AG08396 (cell line): ENCODE data around the gene SPATA31D3.
"Not testable (repeated sequence)": the region's sequence is repeated elsewhere in the genome, so short reads cannot be mapped to it uniquely, and the experiment has no call there.

ENCODE experiments used
- DNase-seq: peaks from one replicate; pipeline ENCODE4 v3.0.0; 2012; ENCODE audit warnings: low spot score, mixed read lengths

SPATA31D3 gene

GRCh38 chr9:81943393-81943792 lies at the start of gene SPATA31D3:
Gene SPATA31D3, plus strand, starts transcription at chr9:81943500. Its CDS starts 86 bp downstream, at chr9:81943586.
- not testable (repeated sequence) for DNase-seq

GRCh38 chr9:81893929-81894328 lies 49.4 kb upstream of the SPATA31D3 start:
- no peak for DNase-seq

GRCh38 chr9:81894891-81895290 lies 48.4 kb upstream of the SPATA31D3 start:
- DNase-seq = no peak

- no peak for DNase-seq
These were observed 47.2 kb upstream of the SPATA31D3 start for GRCh38 chr9:81896070-81896469.

GRCh38 chr9:81898851-81899250 lies 44.4 kb upstream of the SPATA31D3 start:
- no peak for DNase-seq

- DNase-seq = no peak
These were observed 41.1 kb upstream of the SPATA31D3 start for GRCh38 chr9:81902196-81902595.

GRCh38 chr9:81902626-81903025 lies 40.7 kb upstream of the SPATA31D3 start:
- DNase-seq = no peak

- no peak for DNase-seq
These were observed 36.6 kb upstream of the SPATA31D3 start for GRCh38 chr9:81906671-81907070.

GRCh38 chr9:81912135-81912534 lies 31.2 kb upstream of the SPATA31D3 start:
- DNase-seq = no peak

- no peak for DNase-seq
These were observed 27.3 kb upstream of the SPATA31D3 start for GRCh38 chr9:81915801-81916505.

GRCh38 chr9:81918507-81918906 lies 24.8 kb upstream of the SPATA31D3 start:
- not testable (repeated sequence) for DNase-seq

GRCh38 chr9:81928305-81928704 lies 15.0 kb upstream of the SPATA31D3 start, which contains the start of gene SPATA31D4:
Gene SPATA31D4, plus strand, starts transcription at chr9:81928428. Its CDS starts 86 bp downstream, at chr9:81928514.
- not testable (repeated sequence) for DNase-seq

GRCh38 chr9:81930147-81930546 lies 13.2 kb upstream of the SPATA31D3 start:
- DNase-seq = not testable (repeated sequence)

GRCh38 chr9:81933547-81933946 lies 9.8 kb upstream of the SPATA31D3 start:
- DNase-seq = not testable (repeated sequence)

- DNase-seq = not testable (repeated sequence)
These were observed 5.3 kb downstream of the SPATA31D3 start for GRCh38 chr9:81948650-81949049.

GRCh38 chr9:81953096-81953495 lies 9.8 kb downstream of the SPATA31D3 start:
- no peak for DNase-seq

GRCh38 chr9:81955625-81956024 lies 12.3 kb downstream of the SPATA31D3 start:
- no peak for DNase-seq

- DNase-seq = no peak
These were observed 21.2 kb downstream of the SPATA31D3 start for GRCh38 chr9:81964218-81965171.

GRCh38 chr9:81968026-81968425 lies 24.7 kb downstream of the SPATA31D3 start:
- DNase-seq = no peak

- peak; percentile 51 for DNase-seq
These were observed 26.7 kb downstream of the SPATA31D3 start for GRCh38 chr9:81969971-81970370.

GRCh38 chr9:81971727-81972126 lies 28.4 kb downstream of the SPATA31D3 start:
- no peak for DNase-seq

GRCh38 chr9:81974764-81975163 lies 31.5 kb downstream of the SPATA31D3 start:
- DNase-seq = no peak

- DNase-seq = no peak
These were observed 33.1 kb downstream of the SPATA31D3 start for GRCh38 chr9:81976351-81976750.
